T-helper 22 cell (primary cell): ENCODE measurements around the gene KATNBL1.

Experiments
- DNase-seq: peaks from one replicate; pipeline ENCODE4 v3.0.0-alpha.2; 2020; ENCODE audit warnings: low read depth

The KATNBL1 gene

GRCh38 chr15:34116620-34117019 is 93.3 kb downstream of the KATNBL1 start:
- no peak for DNase-seq

DNA sequence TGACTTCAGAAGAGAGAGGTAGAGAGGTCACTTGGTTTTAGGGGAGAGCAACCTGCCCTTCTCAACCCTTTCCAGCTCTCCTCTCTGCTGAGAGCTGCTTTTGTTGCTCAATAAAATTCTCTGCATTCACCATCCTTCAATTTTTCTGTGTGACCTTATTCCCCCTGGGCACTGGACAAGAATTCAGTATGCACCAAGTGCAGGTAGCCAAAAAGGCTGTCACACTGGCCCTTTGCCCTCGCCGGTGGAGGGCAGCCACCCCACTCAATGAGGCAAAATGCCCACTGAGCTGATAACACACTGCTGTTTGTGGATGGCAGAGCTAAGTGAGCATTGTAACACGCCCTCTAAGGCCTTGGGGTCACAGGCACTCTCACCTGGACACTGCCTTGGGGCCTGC is 95.2 kb downstream of the KATNBL1 start:
- DNase-seq = no peak

DNA sequence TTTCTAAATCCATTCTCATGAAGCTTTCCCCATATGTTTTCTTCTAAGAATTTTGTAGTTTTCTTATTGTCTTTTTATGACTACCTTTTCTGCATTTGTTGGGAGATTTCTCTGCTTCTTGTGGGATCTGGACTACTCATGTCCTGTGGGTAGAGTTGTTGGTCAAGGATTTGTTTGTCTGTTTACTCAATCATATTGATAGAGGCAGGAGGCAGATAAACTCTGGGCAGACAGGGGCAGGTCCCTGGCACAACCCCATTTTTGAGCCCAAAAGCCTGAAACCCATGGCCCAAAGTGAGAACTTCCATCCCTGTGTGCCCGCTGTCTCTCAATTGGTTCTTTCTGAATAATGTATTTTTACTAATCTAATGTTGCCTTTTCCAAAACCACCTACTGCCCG is 95.7 kb downstream of the KATNBL1 start:
- no peak for DNase-seq

GRCh38 chr15:34111488-34111887 is 98.4 kb downstream of the KATNBL1 start:
- no peak for DNase-seq

GRCh38 chr15:34109797-34110663 is 99.9 kb downstream of the KATNBL1 start:
- DNase-seq = no peak

DNA sequence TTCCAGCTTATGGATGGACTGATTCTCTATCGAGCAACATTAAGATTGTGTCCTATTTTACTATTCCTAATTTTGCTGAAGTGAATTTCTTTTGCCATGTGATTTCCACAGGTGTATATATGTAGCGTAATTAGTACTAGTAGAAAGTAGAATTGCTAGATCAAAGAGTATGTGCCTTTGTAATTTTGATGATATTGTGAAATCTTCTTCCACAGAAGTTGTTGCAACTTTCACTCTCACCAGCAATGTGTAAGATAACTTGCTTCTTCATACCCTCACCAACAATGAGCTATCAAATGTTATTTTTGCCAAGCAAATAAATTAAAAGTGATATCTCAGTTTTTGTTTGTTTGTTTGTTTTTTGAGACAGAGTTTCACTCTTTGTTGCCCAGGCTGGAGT is 102.6 kb downstream of the KATNBL1 start:
- no peak for DNase-seq

DNA sequence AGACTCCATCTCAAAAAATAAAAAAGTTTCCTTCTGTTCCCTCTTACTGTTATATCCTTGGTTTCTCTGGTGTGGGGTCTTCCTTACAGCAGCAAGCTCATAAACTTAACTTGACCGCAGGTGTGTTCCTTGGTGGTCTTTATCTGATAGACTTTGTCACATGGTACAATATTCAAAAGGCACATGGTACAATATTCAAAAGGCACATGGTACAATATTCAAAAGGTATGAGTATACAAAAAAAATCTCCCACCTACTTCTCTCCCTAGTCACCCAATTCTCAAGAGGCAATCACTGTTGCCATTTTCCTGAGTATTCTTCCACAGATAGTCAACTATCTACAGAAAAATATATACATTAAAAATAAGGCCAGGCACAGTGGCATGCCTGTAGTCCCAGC is 103.5 kb downstream of the KATNBL1 start:
- no peak for DNase-seq

- DNase-seq = no peak
These were observed 107.5 kb downstream of the KATNBL1 start for GRCh38 chr15:34102175-34102925.

DNA sequence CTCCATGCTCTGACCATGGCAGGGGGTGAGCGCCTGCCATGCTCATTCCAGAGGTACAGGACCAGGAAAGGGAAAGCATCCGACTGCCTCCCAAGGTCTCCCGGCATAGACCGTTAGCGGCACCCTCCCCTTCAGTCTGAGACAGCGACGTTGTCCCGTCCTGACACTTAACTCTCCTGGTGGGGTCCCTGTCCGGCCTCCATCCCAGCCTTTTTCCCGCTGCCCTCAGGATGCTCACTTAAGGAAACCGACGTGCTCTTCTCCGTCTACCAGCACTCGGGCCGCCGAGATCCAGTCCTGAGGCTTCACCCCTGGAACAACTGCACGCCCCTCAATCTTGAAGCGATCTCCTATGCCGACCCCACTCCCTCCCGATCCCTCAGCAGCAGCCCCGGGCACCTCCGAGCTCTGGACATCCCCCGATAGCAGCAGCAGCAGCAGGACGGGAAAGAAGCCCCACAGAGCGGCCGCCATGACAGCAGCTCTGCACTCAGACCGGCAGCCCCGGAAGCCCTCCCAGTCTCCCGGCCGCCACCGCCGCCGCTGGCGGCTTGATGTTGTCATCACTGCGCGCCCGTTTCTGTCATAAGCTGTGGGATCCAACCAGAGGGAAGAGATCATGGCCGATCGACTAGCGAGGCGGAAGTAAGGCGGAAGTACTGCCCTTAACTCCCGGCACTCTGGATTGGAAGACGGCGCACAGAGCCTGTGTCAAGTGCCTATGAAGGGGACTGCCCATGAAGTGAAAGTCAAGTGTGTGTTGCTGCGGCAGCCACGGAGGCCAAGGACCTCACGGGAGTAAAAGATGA is 108.3 kb downstream of the KATNBL1 start, which contains the start of the genes EMC7 and PGBD4:
Gene EMC7 (minus strand): TSS at position 497 of the 809 bp plus-strand sequence. CDS start 23 bp downstream, at position 474.
Gene PGBD4 (plus strand): TSS at position 718 of the 809 bp plus-strand sequence. CDS start 449 bp downstream, outside the sequence.
- peak; percentile 98 for DNase-seq

GRCh38 chr15:34099914-34100313 is 110.0 kb downstream of the KATNBL1 start:
- no peak for DNase-seq
